Mucosa of descending colon (tissue), 3 donors: ENCODE measurements around the gene AK8. TPM values are rescaled to one million over a fixed set of nuclear protein-coding genes. Genes with fewer than 3 reads are reported as not detected.

ENCODE experiments used
- ATAC-seq: fragments of 200-7000 bp; cut with Tn5 transposase; one replicate; pipeline ENCODE4 v1.9.1; 2020; ENCODE audit warnings: mild to moderate bottlenecking, moderate library complexity
- DNase-seq, 3 donors: peaks; one replicate each; pipeline ENCODE4 v3.0.0-alpha.2; 2020
- H3K36me3 ChIP-seq: fragments of 200-600 bp; one replicate; pipeline ENCODE4 v1.8.0; 2021; ENCODE audit warnings: low read depth, mild to moderate bottlenecking
- H3K4me1 ChIP-seq: fragments of 200-600 bp; one replicate; pipeline ENCODE4 v1.8.0; 2021; ENCODE audit warnings: low read depth, mild to moderate bottlenecking
- H3K4me3 ChIP-seq: fragments of 200-600 bp; one replicate; pipeline ENCODE4 v1.8.0; 2021; ENCODE audit warnings: mild to moderate bottlenecking
- H3K9me3 ChIP-seq: fragments of 200-600 bp; one replicate; pipeline ENCODE4 v1.8.0; 2021; ENCODE audit warnings: mild to moderate bottlenecking
- intact Hi-C, 2 donors: fragments of 100-400 bp; cut with DNase I in 1 of 2; cut with micrococcal nuclease in 1 of 2; formaldehyde crosslinking; loops; one replicate each; pipeline versions ENCODE4 v1.11.0 to v1.11.1; 2022; cut with DNase I, micrococcal nuclease
- total RNA-seq, 3 donors: library from RNA; stranded (reverse); fragmentation: NEBNext Ultra II Directional in 2 of 3; extraction: Animal tissue kit (Norgen Biotek cat#: 25700) in 2 of 3; gene quantifications; one replicate each; pipeline versions ENCODE4 v1.2.1 to v1.2.4, GENCODE V29; 2021 to 2023
- TF ChIP-seq, protein P1 (sequence below): fragments of 200-600 bp; IDR thresholded peaks from one replicate; pipeline ENCODE4 v1.8.0; 2022; ENCODE audit warnings: antibody characterized with exemption, mild to moderate bottlenecking
- donor health status: DM: no; HTN: no; CAD: no; lungs with moderate emphysema.
- donor health status: DM: no; HTN: no; CAD: no.
- donor health status: DM: no; HTN: yes; CAD: no.

AK8 gene
- total RNA-seq, 3 donors from 2014 or later: 0.96 to 2.0 TPM; not detected in 1

DNA sequence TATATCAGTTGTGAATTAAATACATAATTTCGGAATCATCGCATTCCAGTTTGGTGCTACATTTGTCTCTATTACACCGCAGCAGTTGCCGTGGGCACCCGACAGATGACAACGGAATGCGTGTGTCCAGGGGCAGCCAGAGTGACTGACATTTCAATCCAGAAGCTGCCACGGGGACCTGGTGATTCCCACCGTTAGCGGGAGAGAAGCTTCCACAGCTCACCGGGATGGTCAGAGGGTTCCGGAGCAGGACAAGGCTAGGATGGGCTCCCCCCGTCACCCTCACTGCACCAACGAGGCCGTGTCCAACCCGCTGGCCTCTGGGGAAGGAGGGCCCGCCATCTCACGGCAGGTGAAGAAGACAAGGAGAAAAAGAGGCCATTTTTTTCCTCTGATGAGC, 121.1 kb downstream of the AK8 start:
- peaks cover 4% of the 10 kb centered on the region for H3K4me1 ChIP-seq
- TF ChIP-seq, protein P1, sequence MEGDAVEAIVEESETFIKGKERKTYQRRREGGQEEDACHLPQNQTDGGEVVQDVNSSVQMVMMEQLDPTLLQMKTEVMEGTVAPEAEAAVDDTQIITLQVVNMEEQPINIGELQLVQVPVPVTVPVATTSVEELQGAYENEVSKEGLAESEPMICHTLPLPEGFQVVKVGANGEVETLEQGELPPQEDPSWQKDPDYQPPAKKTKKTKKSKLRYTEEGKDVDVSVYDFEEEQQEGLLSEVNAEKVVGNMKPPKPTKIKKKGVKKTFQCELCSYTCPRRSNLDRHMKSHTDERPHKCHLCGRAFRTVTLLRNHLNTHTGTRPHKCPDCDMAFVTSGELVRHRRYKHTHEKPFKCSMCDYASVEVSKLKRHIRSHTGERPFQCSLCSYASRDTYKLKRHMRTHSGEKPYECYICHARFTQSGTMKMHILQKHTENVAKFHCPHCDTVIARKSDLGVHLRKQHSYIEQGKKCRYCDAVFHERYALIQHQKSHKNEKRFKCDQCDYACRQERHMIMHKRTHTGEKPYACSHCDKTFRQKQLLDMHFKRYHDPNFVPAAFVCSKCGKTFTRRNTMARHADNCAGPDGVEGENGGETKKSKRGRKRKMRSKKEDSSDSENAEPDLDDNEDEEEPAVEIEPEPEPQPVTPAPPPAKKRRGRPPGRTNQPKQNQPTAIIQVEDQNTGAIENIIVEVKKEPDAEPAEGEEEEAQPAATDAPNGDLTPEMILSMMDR: no peak
- ATAC-seq (no peak), DNase-seq (no peak)
- no peaks in the 10 kb centered on the region for H3K9me3 ChIP-seq
- no peaks in the 10 kb centered on the region for H3K36me3 ChIP-seq
- no peak overlapping the region for H3K4me3 ChIP-seq
- intact Hi-C loops: no loop called here

- intact Hi-C loops: no loop called here
- Histone ChIP-seq H3K9me3 (no peaks in the 10 kb centered on the region), H3K4me1 (peaks cover 4% of the 10 kb centered on the region), H3K4me3 (no peak overlapping the region), H3K36me3 (no peaks in the 10 kb centered on the region)
- TF ChIP-seq, protein P1: no peak
- DNase-seq (no peak), ATAC-seq (no peak)
These were observed 121.8 kb downstream of the AK8 start for GRCh38 chr9:132756214-132756845.

- intact Hi-C loops: no loop called here
- no peak for ATAC-seq
- no peaks in the 10 kb centered on the region for H3K9me3 ChIP-seq
- no peaks in the 10 kb centered on the region for H3K36me3 ChIP-seq
- no peak for DNase-seq
- no peak overlapping the region for H3K4me3 ChIP-seq
- TF ChIP-seq, protein P1: no peak
- H3K4me1 ChIP-seq: peaks cover 4% of the 10 kb centered on the region
These were observed 123.0 kb downstream of the AK8 start for GRCh38 chr9:132755096-132755495.

DNA sequence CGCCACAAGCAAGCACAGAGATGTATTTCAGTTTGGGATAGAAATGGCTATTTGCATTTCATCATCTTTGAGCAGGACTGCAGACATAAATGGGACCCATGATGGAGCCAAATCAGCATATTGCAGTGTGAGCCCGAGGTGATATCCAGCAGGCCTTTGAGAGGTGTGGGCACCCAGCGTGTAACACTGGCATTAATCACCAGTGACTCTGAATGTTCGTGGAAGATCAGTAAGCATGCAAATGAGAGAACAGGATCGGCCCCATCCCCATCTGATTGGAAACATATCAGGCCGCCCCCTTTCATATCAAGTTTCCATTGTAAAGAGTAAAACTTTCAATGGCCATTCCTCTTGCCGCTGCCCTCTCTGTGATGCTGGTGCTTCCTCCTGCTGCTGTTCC, 123.8 kb downstream of the AK8 start:
- DNase-seq (no peak), ATAC-seq (no peak)
- Histone ChIP-seq H3K4me1 (peaks cover 4% of the 10 kb centered on the region), H3K4me3 (no peak overlapping the region), H3K36me3 (no peaks in the 10 kb centered on the region), H3K9me3 (no peaks in the 10 kb centered on the region)
- intact Hi-C loops: no loop called here
- TF ChIP-seq, protein P1: no peak

DNA sequence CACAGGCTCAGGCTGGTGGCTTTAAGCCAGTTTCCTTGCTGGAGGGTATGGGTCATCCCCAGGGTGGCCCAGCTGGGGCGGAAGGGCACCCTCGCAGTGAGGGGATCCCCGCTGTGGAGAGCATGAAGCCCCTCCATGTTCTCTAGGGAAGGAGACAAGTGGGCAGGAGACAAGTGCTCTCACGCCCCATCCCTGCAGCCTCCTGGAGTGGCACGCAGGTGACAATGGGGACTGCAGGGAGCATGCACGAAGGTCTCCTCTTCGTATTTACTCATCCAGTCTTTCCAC, 124.5 kb downstream of the AK8 start:
- Histone ChIP-seq H3K4me1 (peaks cover 4% of the 10 kb centered on the region), H3K4me3 (no peak overlapping the region), H3K36me3 (no peaks in the 10 kb centered on the region), H3K9me3 (no peaks in the 10 kb centered on the region)
- DNase-seq: no peak
- TF ChIP-seq, protein P1: no peak
- intact Hi-C loops: no loop called here
- no peak for ATAC-seq
